ENCODE measurements around the gene NRP2. TPM values are rescaled to one million over a fixed set of nuclear protein-coding genes. Genes with fewer than 3 reads are reported as not detected.

Gene NRP2
- polyA plus RNA-seq, 2 of the 4 experiments (the other 2 are of a cell fraction), result 144 to 159 TPM

DNA sequence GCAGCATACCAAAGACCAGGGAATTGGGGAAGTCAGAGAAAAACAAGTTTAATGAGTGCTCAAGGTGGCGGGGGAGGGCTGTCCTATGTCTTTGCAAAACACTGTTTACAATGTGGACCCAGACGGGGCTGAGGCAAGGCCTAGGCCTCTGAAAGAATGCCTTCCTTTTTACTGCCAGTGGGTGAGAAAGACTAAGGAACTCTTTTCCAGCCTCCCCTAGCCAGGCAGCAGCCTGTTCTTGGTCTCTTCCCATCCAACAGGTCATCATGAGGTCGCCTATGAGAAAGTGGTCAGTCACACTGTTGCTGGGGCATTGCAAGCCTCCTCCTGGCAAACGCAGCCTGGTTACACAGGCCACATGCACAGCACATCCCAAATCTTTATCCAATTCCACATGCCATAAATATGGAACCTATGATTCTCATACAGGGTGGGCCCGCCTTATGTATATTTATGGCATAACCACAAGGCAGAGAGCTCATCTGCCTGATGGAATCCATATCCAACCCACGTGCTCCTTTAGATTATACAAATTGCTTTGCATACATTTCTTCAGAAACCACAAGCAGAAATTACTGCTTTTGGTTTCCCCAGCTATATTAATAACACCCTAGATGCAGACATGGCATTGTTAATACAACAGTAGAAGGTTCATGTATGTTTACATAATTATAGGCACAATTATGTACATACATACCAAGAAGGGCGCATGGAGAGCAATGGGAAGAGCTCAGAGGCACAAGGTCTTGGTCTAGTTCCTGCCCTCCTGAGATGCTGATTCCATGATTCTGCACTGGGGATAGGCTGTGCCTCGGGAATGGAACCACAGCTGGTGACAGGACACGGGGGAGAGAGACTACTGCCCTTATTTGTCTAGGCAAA lies 48.6 kb downstream of the NRP2 start:
- FAIRE-seq (no peak), ATAC-seq (peak; percentile 14 to 24; a peak in 3 of 6 replicates), DNase-seq (ENCODE audit: low read depth in 1 of 2, low spot score in 1 of 2) (no peak)
- H3K27ac ChIP-seq, result peak overlapping the region; percentile 90 to 91
- WGBS (ENCODE audit: missing lambda C conversion rate), result 66% methylated on average over 9 of the region's 9 CpGs
- peak overlapping the region; percentile 9; the same call in 1 of the 3 replicates for H3K4me3 ChIP-seq
- H3K4me1 ChIP-seq, result peaks cover 94% of the 10 kb centered on the region
- TF ChIP-seq ZNF302 (CRISPR knock-in tag; IDR thresholded peaks at IDR 0.05) (no peak), NR3C1 (IDR thresholded peaks at IDR 0.05) (no peak), RARB (CRISPR knock-in tag; IDR thresholded peaks at IDR 0.05) (no peak), RCOR1 (IDR thresholded peaks at IDR 0.05; ENCODE audit: low read depth, low read length) (no peak), EP300 (IDR thresholded peaks at IDR 0.05) (no peak), SREBF2 (IDR thresholded peaks at IDR 0.05) (no peak), JUN (IDR thresholded peaks at IDR 0.05) (no peak), CHD4 (IDR thresholded peaks at IDR 0.05; ENCODE audit: borderline replicate concordance) (no peak), PHF8 (IDR thresholded peaks at IDR 0.05; ENCODE audit: borderline replicate concordance, low read depth) (no peak), POLR2AphosphoS2 (conservative IDR thresholded peaks at IDR 0.05; ENCODE audit: low read length) (no peak), CHD2 (IDR thresholded peaks at IDR 0.05; ENCODE audit: low read length, partially characterized antibody) (no peak)
- TF ChIP-seq, protein P1, sequence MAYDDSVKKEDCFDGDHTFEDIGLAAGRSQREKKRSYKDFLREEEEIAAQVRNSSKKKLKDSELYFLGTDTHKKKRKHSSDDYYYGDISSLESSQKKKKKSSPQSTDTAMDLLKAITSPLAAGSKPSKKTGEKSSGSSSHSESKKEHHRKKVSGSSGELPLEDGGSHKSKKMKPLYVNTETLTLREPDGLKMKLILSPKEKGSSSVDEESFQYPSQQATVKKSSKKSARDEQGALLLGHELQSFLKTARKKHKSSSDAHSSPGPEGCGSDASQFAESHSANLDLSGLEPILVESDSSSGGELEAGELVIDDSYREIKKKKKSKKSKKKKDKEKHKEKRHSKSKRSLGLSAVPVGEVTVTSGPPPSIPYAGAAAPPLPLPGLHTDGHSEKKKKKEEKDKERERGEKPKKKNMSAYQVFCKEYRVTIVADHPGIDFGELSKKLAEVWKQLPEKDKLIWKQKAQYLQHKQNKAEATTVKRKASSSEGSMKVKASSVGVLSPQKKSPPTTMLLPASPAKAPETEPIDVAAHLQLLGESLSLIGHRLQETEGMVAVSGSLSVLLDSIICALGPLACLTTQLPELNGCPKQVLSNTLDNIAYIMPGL (CRISPR knock-in tag; IDR thresholded peaks at IDR 0.05; ENCODE audit: borderline replicate concordance), result no peak
- TF ChIP-seq, protein P2, sequence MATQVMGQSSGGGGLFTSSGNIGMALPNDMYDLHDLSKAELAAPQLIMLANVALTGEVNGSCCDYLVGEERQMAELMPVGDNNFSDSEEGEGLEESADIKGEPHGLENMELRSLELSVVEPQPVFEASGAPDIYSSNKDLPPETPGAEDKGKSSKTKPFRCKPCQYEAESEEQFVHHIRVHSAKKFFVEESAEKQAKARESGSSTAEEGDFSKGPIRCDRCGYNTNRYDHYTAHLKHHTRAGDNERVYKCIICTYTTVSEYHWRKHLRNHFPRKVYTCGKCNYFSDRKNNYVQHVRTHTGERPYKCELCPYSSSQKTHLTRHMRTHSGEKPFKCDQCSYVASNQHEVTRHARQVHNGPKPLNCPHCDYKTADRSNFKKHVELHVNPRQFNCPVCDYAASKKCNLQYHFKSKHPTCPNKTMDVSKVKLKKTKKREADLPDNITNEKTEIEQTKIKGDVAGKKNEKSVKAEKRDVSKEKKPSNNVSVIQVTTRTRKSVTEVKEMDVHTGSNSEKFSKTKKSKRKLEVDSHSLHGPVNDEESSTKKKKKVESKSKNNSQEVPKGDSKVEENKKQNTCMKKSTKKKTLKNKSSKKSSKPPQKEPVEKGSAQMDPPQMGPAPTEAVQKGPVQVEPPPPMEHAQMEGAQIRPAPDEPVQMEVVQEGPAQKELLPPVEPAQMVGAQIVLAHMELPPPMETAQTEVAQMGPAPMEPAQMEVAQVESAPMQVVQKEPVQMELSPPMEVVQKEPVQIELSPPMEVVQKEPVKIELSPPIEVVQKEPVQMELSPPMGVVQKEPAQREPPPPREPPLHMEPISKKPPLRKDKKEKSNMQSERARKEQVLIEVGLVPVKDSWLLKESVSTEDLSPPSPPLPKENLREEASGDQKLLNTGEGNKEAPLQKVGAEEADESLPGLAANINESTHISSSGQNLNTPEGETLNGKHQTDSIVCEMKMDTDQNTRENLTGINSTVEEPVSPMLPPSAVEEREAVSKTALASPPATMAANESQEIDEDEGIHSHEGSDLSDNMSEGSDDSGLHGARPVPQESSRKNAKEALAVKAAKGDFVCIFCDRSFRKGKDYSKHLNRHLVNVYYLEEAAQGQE (IDR thresholded peaks at IDR 0.05), result no peak
- TF ChIP-seq, protein P3, sequence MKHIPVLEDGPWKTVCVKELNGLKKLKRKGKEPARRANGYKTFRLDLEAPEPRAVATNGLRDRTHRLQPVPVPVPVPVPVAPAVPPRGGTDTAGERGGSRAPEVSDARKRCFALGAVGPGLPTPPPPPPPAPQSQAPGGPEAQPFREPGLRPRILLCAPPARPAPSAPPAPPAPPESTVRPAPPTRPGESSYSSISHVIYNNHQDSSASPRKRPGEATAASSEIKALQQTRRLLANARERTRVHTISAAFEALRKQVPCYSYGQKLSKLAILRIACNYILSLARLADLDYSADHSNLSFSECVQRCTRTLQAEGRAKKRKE (CRISPR knock-in tag; IDR thresholded peaks at IDR 0.05; ENCODE audit: low read depth), result no peak
- TF ChIP-seq, protein P4, sequence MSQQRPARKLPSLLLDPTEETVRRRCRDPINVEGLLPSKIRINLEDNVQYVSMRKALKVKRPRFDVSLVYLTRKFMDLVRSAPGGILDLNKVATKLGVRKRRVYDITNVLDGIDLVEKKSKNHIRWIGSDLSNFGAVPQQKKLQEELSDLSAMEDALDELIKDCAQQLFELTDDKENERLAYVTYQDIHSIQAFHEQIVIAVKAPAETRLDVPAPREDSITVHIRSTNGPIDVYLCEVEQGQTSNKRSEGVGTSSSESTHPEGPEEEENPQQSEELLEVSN (IDR thresholded peaks at IDR 0.05; ENCODE audit: borderline replicate concordance, low read depth), result no peak
- TF ChIP-seq, protein P5, sequence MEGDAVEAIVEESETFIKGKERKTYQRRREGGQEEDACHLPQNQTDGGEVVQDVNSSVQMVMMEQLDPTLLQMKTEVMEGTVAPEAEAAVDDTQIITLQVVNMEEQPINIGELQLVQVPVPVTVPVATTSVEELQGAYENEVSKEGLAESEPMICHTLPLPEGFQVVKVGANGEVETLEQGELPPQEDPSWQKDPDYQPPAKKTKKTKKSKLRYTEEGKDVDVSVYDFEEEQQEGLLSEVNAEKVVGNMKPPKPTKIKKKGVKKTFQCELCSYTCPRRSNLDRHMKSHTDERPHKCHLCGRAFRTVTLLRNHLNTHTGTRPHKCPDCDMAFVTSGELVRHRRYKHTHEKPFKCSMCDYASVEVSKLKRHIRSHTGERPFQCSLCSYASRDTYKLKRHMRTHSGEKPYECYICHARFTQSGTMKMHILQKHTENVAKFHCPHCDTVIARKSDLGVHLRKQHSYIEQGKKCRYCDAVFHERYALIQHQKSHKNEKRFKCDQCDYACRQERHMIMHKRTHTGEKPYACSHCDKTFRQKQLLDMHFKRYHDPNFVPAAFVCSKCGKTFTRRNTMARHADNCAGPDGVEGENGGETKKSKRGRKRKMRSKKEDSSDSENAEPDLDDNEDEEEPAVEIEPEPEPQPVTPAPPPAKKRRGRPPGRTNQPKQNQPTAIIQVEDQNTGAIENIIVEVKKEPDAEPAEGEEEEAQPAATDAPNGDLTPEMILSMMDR (IDR thresholded peaks at IDR 0.05), result no peak
- H3K9me3 ChIP-seq, result no peaks in the 10 kb centered on the region
- CTCF ChIA-PET, result interaction anchor here (0.9 to 2.9 kb wide), 5 partner anchors 10 to 234 kb away, joined by 3 to 18 read pairs (median 5); no protein-coding TSS in a partner anchor
- POLR2A ChIA-PET, result interaction anchor here (1.1 to 1.5 kb wide), 4 partner anchors 17 to 48 kb away, joined by 3 to 7 read pairs (median 5); partner anchors contain the start of gene NRP2
- H3K4me2 ChIP-seq, result peak overlapping the region; percentile 71

Data from A549 (cell line).